Lower lobe of right lung (tissue), 2 donors: ENCODE measurements around the gene PRRG4. TPM values are rescaled to one million over a fixed set of nuclear protein-coding genes. Genes with fewer than 3 reads are reported as not detected.
"Not testable (repeated sequence)": the region's sequence is repeated elsewhere in the genome, so short reads cannot be mapped to it uniquely, and the experiment has no call there.

Source experiments
- ATAC-seq, 2 donors: fragments of 200-7000 bp; cut with Tn5 transposase; one replicate each; pipeline ENCODE4 v1.9.1; 2020 to 2022; ENCODE audit warnings: mild to moderate bottlenecking in 2 of 2, moderate library complexity in 2 of 2
- DNase-seq: peaks from one replicate; pipeline ENCODE4 v3.0.0-alpha.2; 2020
- H3K27ac ChIP-seq: fragments of 200-600 bp; one replicate; pipeline ENCODE4 v1.8.0; 2022
- H3K27me3 ChIP-seq: fragments of 200-600 bp; one replicate; pipeline ENCODE4 v1.8.0; 2022; ENCODE audit warnings: low read depth
- H3K36me3 ChIP-seq: fragments of 200-600 bp; one replicate; pipeline ENCODE4 v1.8.0; 2022; ENCODE audit warnings: mild to moderate bottlenecking
- H3K4me1 ChIP-seq: fragments of 200-600 bp; one replicate; pipeline ENCODE4 v1.8.0; 2022
- H3K4me3 ChIP-seq: fragments of 200-600 bp; one replicate; pipeline ENCODE4 v1.8.0; 2022; ENCODE audit warnings: mild to moderate bottlenecking
- H3K9me3 ChIP-seq: fragments of 200-600 bp; one replicate; pipeline ENCODE4 v1.8.0; 2022
- CTCF ChIP-seq: fragments of 200-600 bp; IDR thresholded peaks from one replicate; pipeline ENCODE4 v1.8.0; 2022; ENCODE audit warnings: antibody characterized with exemption, mild to moderate bottlenecking
- intact Hi-C: fragments of 100-400 bp; cut with DNase I; formaldehyde crosslinking; loops from one replicate; pipeline ENCODE4 v1.11.0; 2022
- long read RNA-seq: library from polyadenylated mRNA; unstranded; transcript quantifications from one replicate; pipeline ENCODE4 v2.0.0, GENCODE V29; 2021
- total RNA-seq: library from RNA; stranded (reverse); fragmentation: NEBNext Ultra II Directional; extraction: Animal tissue kit (Norgen Biotek cat#: 25700); gene quantifications from one replicate; pipeline ENCODE4 v1.2.1, GENCODE V29; 2021
- donor health status: DM: no; HTN: yes; CAD: no; lungs with severe emphysema.

The PRRG4 gene
- 12.0 TPM for total RNA-seq
- long read RNA-seq, full-length matches to known transcripts = 13 of 18 reads
- long read RNA-seq, partial matches to known transcripts = 1 of 18 reads
- long read RNA-seq, other reads (novel, unspliced or antisense) = 4 of 18 reads

GRCh38 chr11:32829680-32830412 is at the start of gene PRRG4:
Gene PRRG4, plus strand, starts transcription at chr11:32829927. Its CDS starts 603 bp downstream, at chr11:32830530.
- no peaks in the 10 kb centered on the region for H3K27me3 ChIP-seq
- ATAC-seq (peak; percentile 99), DNase-seq (peak; percentile 89)
- no peaks in the 10 kb centered on the region for H3K9me3 ChIP-seq
- peak within 1 kb of the TSS; percentile 84 for H3K27ac ChIP-seq
- H3K4me3 ChIP-seq = peak within 1 kb of the TSS; percentile 86
- intact Hi-C loops = no loop called here
- TF ChIP-seq CTCF = no peak
- H3K36me3 ChIP-seq = peaks cover 6% of the 10 kb centered on the region
- H3K4me1 ChIP-seq = peaks cover 8% of the 10 kb centered on the region

- H3K27me3 ChIP-seq, H3K4me3 ChIP-seq, H3K27ac ChIP-seq, H3K36me3 ChIP-seq, DNase-seq, intact Hi-C loops, H3K4me1 ChIP-seq, ATAC-seq, H3K9me3 ChIP-seq: not testable (repeated sequence)
Observed at GRCh38 chr11:32780839-32781238, 48.9 kb upstream of the PRRG4 start.

GRCh38 chr11:32781721-32782120 is 48.0 kb upstream of the PRRG4 start:
- Histone ChIP-seq H3K4me1 (no peaks in the 10 kb centered on the region), H3K36me3 (no peaks in the 10 kb centered on the region), H3K9me3 (no peaks in the 10 kb centered on the region), H3K27me3 (no peaks in the 10 kb centered on the region), H3K4me3 (no peak overlapping the region), H3K27ac (no peak overlapping the region)
- intact Hi-C loops = no loop called here
- no peak for TF ChIP-seq CTCF
- DNase-seq = no peak
- no peak for ATAC-seq

DNA sequence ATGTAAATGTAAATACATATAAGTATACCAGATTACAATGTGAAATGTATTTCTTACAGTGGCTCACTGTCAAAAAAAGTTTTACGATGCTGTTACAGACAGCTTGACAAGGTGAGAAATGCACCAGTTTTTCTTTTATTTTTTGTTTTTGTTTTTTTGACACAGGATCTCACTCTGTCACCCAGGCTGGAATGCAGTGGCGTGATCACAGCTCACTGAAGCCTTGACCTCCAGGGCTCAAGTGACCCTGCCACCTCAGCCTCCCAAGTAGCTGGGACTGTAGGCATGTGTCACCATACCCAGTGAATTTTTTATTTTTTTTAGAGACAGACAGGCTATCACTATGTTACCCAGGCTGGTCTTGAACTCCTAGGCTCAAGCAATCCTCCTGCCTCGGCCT is 44.5 kb upstream of the PRRG4 start:
- H3K36me3 ChIP-seq = no peaks in the 10 kb centered on the region
- H3K27me3 ChIP-seq = no peaks in the 10 kb centered on the region
- intact Hi-C loops = no loop called here
- H3K4me1 ChIP-seq = no peaks in the 10 kb centered on the region
- H3K27ac ChIP-seq = no peak overlapping the region
- TF ChIP-seq CTCF = no peak
- no peak overlapping the region for H3K4me3 ChIP-seq
- no peaks in the 10 kb centered on the region for H3K9me3 ChIP-seq
- no peak for DNase-seq
- ATAC-seq = no peak

DNA sequence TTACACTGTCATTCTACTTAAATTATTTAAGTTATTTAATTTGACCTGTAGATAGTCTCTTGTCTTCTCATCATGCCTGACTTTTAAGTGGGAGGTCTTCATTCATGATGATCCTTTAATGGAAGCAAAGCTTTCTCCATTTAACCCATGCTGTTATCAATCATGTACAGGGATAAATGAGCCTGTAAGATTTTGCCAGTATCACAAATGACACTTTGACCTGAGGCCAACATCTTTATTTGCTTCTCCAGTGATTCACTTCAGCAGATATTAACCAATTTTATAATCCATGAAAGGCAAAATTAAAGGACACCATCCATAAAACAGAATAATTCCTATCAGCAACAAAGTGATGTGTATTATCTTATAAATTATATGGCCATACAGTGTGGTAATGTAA is 42.9 kb upstream of the PRRG4 start:
- Histone ChIP-seq H3K4me3 (no peak overlapping the region), H3K36me3 (no peaks in the 10 kb centered on the region), H3K4me1 (no peaks in the 10 kb centered on the region), H3K9me3 (no peaks in the 10 kb centered on the region), H3K27ac (no peak overlapping the region), H3K27me3 (no peaks in the 10 kb centered on the region)
- intact Hi-C loops = no loop called here
- no peak for ATAC-seq
- no peak for DNase-seq
- no peak for TF ChIP-seq CTCF

DNA sequence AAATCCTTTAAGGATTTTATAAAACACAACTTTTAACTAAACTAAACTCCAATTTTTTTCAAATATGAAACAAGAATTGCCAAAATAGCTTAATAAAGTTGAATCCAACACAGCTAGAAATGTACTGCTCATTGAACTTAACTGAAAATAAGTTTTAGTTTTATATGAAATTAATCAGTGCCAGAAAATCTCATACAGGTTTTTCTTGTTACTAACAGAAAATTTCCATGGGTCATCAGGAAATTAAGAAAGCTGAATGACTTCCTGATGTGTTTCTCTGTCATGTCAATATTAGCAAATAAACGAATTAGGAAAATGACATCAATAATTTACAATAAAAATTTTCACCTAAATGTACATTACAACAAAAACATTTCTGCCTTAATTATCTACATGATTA is 38.8 kb upstream of the PRRG4 start:
- Histone ChIP-seq H3K27ac (no peak overlapping the region), H3K4me1 (no peaks in the 10 kb centered on the region), H3K4me3 (no peak overlapping the region), H3K9me3 (no peaks in the 10 kb centered on the region), H3K36me3 (no peaks in the 10 kb centered on the region), H3K27me3 (no peaks in the 10 kb centered on the region)
- TF ChIP-seq CTCF = no peak
- no peak for ATAC-seq
- intact Hi-C loops = no loop called here
- no peak for DNase-seq
